Panc1 (cell line): Measurements from ENCODE around the gene CLDN7. TPM values are rescaled to one million over a fixed set of nuclear protein-coding genes. Genes with fewer than 3 reads are reported as not detected.
A peak's percentile ranks its signal among the peaks of the same experiment; 100 is the strongest.

ENCODE experiments used
- ATAC-seq: fragments of 200-7000 bp; cut with Tn5 transposase; 2 replicates; pipeline ENCODE4 v1.9.1; 2020; ENCODE audit warnings: mild to moderate bottlenecking, moderate library complexity
- BruUV-seq: library from RNA; stranded (reverse); fragments of 400-500 nt; replicated peaks from 2 replicates; lab custom pipeline; 2021; lab: Mats Ljungman, UMichigan
- CTCF ChIA-PET: fragments of 300-600 bp; sonication (Branson Sonifier 250); formaldehyde crosslinking; loops from one replicate; lab custom pipeline; 2022; ENCODE audit warnings: antibody characterized with exemption; lab: Charles Lee
- POLR2A ChIA-PET: fragments of 300-600 bp; sonication (Branson Sonifier 250); formaldehyde crosslinking; loops from one replicate; lab custom pipeline; 2022; ENCODE audit warnings: antibody characterized with exemption; lab: Charles Lee
- DNase-seq: peaks from one replicate; pipeline ENCODE4 v3.0.0-alpha.2; 2010; ENCODE audit warnings: low read depth, low spot score
- H3K27ac ChIP-seq: 2 replicates; pipeline ENCODE4 v1.5.1; 2011; ENCODE audit warnings: mild to moderate bottlenecking, low read length, inconsistent platforms
- H3K27me3 ChIP-seq: fragments of 200-500 bp; sonication (Bioruptor generic); 2 replicates; pipeline ENCODE4 v1.6.0; 2014; ENCODE audit warnings: low read length, inconsistent platforms; ENCODE audit not compliant: control insufficient read depth, insufficient read depth
- H3K36me3 ChIP-seq: fragments of 200-500 bp; sonication (Bioruptor generic); 2 replicates; pipeline ENCODE4 v1.5.1; 2014; ENCODE audit warnings: inconsistent platforms, mild to moderate bottlenecking, low read length, moderate library complexity; ENCODE audit not compliant: control insufficient read depth, insufficient read depth
- H3K4me1 ChIP-seq: 2 replicates; pipeline ENCODE4 v1.5.1; 2011; ENCODE audit warnings: inconsistent platforms, mild to moderate bottlenecking, low read length, moderate library complexity; ENCODE audit not compliant: control insufficient read depth, insufficient read depth
- H3K4me3 ChIP-seq, 2 experiments: 2 replicates each; pipeline ENCODE4 v1.5.1; 2011 to 2012; ENCODE audit warnings: low read depth in 2 of 2, low read length in 2 of 2, mild to moderate bottlenecking in 2 of 2, inconsistent platforms in 1 of 2, moderate library complexity in 1 of 2
- H3K9me3 ChIP-seq: fragments of 200-500 bp; sonication (Bioruptor generic); 2 replicates; pipeline ENCODE4 v1.5.1; 2014; ENCODE audit warnings: low read depth, mild to moderate bottlenecking, inconsistent platforms, low read length, moderate library complexity; ENCODE audit not compliant: control insufficient read depth, insufficient read depth
- CTCF ChIP-seq: fragments of 450-650 bp; IDR thresholded peaks from 2 replicates; pipeline ENCODE4 v1.5.1; 2017; ENCODE audit warnings: mild to moderate bottlenecking
- POLR2AphosphoS5 ChIP-seq: IDR thresholded peaks from 2 replicates; pipeline ENCODE4 v1.6.1; 2012; ENCODE audit warnings: mild to moderate bottlenecking, low read depth, low read length, moderate library complexity
- REST ChIP-seq, 2 experiments: IDR thresholded peaks; 2 replicates each; pipeline ENCODE4 v1.6.1; 2011 to 2012; ENCODE audit warnings: low read depth in 2 of 2, control low read depth in 1 of 2, low read length in 1 of 2, mild to moderate bottlenecking in 1 of 2, moderate library complexity in 1 of 2; ENCODE audit not compliant: insufficient read depth in 1 of 2
- SIN3A ChIP-seq: IDR thresholded peaks from 2 replicates; pipeline ENCODE4 v1.6.1; 2012; ENCODE audit warnings: low read depth, mild to moderate bottlenecking, low read length, moderate library complexity, borderline replicate concordance; ENCODE audit not compliant: insufficient read depth
- TCF7L2 ChIP-seq: IDR thresholded peaks from 2 replicates; pipeline ENCODE4 v1.6.1; 2011; ENCODE audit warnings: mild to moderate bottlenecking, low read depth, low read length, inconsistent platforms
- in situ Hi-C: cut with HindIII; loops from 2 replicates; pipeline ENCODE4 v1.10.0; 2016; ENCODE audit warnings: low sequenced_read_pairs, low pct_unique_long_range_greater_than_20kb
- intact Hi-C: fragments of 100-400 bp; cut with micrococcal nuclease; formaldehyde crosslinking; loops from one replicate; pipeline ENCODE4 v1.10.0; 2022; ENCODE audit not compliant: unreplicated experiment
- total RNA-seq: library from RNA; stranded (reverse); gene quantifications from one replicate; pipeline ENCODE4 v1.2.1, GENCODE V29; 2021; ENCODE audit not compliant: unreplicated experiment

CLDN7 gene
- total RNA-seq, 1 experiment from 2014 or later, result 43.1 TPM

- no TSS peak for BruUV-seq
- no peak for TF ChIP-seq SIN3A
- no peak for TF ChIP-seq POLR2AphosphoS5
- no peak for TF ChIP-seq CTCF
- TF ChIP-seq TCF7L2, result no peak
- TF ChIP-seq REST (IDR thresholded peaks at IDR 0.05; ENCODE audit: insufficient read depth in 1 of 2, low read depth in 2 of 2, low read length in 1 of 2), result no peak
- Histone ChIP-seq H3K27ac (peak overlapping the region; percentile 99), H3K27me3 (no peaks in the 10 kb centered on the region), H3K4me3 (peak overlapping the region; percentile 87 to 92), H3K4me1 (peaks cover 38% of the 10 kb centered on the region), H3K36me3 (peaks cover 5% of the 10 kb centered on the region), H3K9me3 (no peaks in the 10 kb centered on the region)
- in situ Hi-C loops (no loop called here), intact Hi-C loops (no loop called here)
- DNase-seq (no peak), ATAC-seq (peak; percentile 8)
- POLR2A ChIA-PET, result no interaction called here
- CTCF ChIA-PET, result no interaction called here
Measured at GRCh38 chr17:7233701-7234082, 28.6 kb downstream of the CLDN7 start.

GRCh38 chr17:7232114-7232513, 30.2 kb downstream of the CLDN7 start:
- intact Hi-C loops (no loop called here), in situ Hi-C loops (no loop called here)
- ChIA-PET POLR2A (no interaction called here), CTCF (no interaction called here)
- Histone ChIP-seq H3K27ac (peak overlapping the region; percentile 42; the same call in 1 of the 2 replicates), H3K27me3 (no peaks in the 10 kb centered on the region), H3K9me3 (no peaks in the 10 kb centered on the region), H3K36me3 (peaks cover 2% of the 10 kb centered on the region), H3K4me3 (peak overlapping the region; percentile 87 to 92), H3K4me1 (peaks cover 35% of the 10 kb centered on the region)
- TF ChIP-seq TCF7L2 (no peak), CTCF (no peak), REST (IDR thresholded peaks at IDR 0.05; ENCODE audit: insufficient read depth in 1 of 2, low read depth in 2 of 2, low read length in 1 of 2) (no peak), POLR2AphosphoS5 (no peak), SIN3A (no peak)
- ATAC-seq, result no peak
- BruUV-seq, result TSS peak; percentile 63
- DNase-seq, result no peak
